DND-41 (cell line): ENCODE results near the gene SLC17A9.

Source experiments
- ATAC-seq: fragments of 200-7000 bp; cut with Tn5 transposase; 3 replicates; pipeline ENCODE4 v1.9.1; 2021; ENCODE audit warnings: low read depth; ENCODE audit not compliant: insufficient read depth
- DNase-seq: peaks from one replicate; pipeline ENCODE4 v3.0.0-alpha.2; 2020
- H2AFZ ChIP-seq: 2 replicates; pipeline ENCODE4 v1.6.0; 2012; ENCODE audit warnings: low read depth, low read length
- H3K27ac ChIP-seq: 2 replicates; pipeline ENCODE4 v1.5.1; 2012; ENCODE audit warnings: low read length, inconsistent platforms
- H3K27me3 ChIP-seq: fragments of 200-600 bp; sonication (generic); 2 replicates; pipeline ENCODE4 v1.6.0; 2012; ENCODE audit warnings: low read length, mild to moderate bottlenecking, inconsistent platforms; ENCODE audit not compliant: insufficient read depth, poor library complexity
- H3K36me3 ChIP-seq: 2 replicates; pipeline ENCODE4 v1.5.1; 2012; ENCODE audit warnings: low read length, inconsistent platforms; ENCODE audit not compliant: insufficient read depth
- H3K4me1 ChIP-seq: 2 replicates; pipeline ENCODE4 v1.5.1; 2012; ENCODE audit warnings: mild to moderate bottlenecking, low read length; ENCODE audit not compliant: insufficient read depth
- H3K4me2 ChIP-seq: 2 replicates; pipeline ENCODE4 v1.6.0; 2012; ENCODE audit warnings: mild to moderate bottlenecking, moderate library complexity, low read length, inconsistent platforms; ENCODE audit not compliant: insufficient read depth
- H3K4me3 ChIP-seq, 2 experiments: fragments of 200-600 bp in 1 of 2; shearing (Covaris generic) in 1 of 2; 2 replicates each; pipeline ENCODE4 v1.5.1; 2012 to 2016; ENCODE audit warnings: inconsistent platforms in 2 of 2, low read length in 2 of 2, mild to moderate bottlenecking in 2 of 2, low read depth in 1 of 2, moderate library complexity in 1 of 2
- H3K79me2 ChIP-seq: 2 replicates; pipeline ENCODE4 v1.6.0; 2012; ENCODE audit warnings: low read length, inconsistent platforms; ENCODE audit not compliant: insufficient read depth
- H3K9ac ChIP-seq: 2 replicates; pipeline ENCODE4 v1.6.0; 2012; ENCODE audit warnings: low read depth, mild to moderate bottlenecking, inconsistent platforms, low read length, moderate library complexity
- H3K9me3 ChIP-seq: 2 replicates; pipeline ENCODE4 v1.5.1; 2012; ENCODE audit warnings: low read length, moderate library complexity, mild to moderate bottlenecking, inconsistent platforms; ENCODE audit not compliant: insufficient read depth, severe bottlenecking
- H4K20me1 ChIP-seq: 2 replicates; pipeline ENCODE4 v1.6.0; 2012; ENCODE audit warnings: low read length; ENCODE audit not compliant: insufficient read depth
- CTCF ChIP-seq: IDR thresholded peaks from 2 replicates; pipeline ENCODE4 v1.5.1; 2012; ENCODE audit warnings: borderline replicate concordance, low read length, moderate library complexity, mild to moderate bottlenecking; ENCODE audit not compliant: poor library complexity, severe bottlenecking; ENCODE audit errors: extremely low read depth
- EZH2 ChIP-seq: IDR thresholded peaks from 3 replicates; pipeline ENCODE4 v1.6.1; 2012; ENCODE audit warnings: borderline replicate concordance, low read depth, mild to moderate bottlenecking, moderate library complexity, low read length, inconsistent platforms; ENCODE audit not compliant: severe bottlenecking

The SLC17A9 gene

GRCh38 chr20:63014710-63015109, 62.2 kb downstream of the SLC17A9 start:
- ATAC-seq: no peak
- Histone ChIP-seq H3K79me2 (peaks cover 80% of the 10 kb centered on the region), H4K20me1 (peaks cover 28% of the 10 kb centered on the region), H3K4me2 (no peak overlapping the region; the same call in 1 of the 2 replicates), H3K27me3 (no peaks in the 10 kb centered on the region), H3K4me1 (peaks cover 22% of the 10 kb centered on the region), H2AFZ (no peak overlapping the region), H3K27ac (peak overlapping the region; percentile 49; the same call in 1 of the 2 replicates), H3K4me3 (no peak overlapping the region), H3K9ac (no peak overlapping the region), H3K36me3 (peaks cover 50% of the 10 kb centered on the region), H3K9me3 (peaks cover 24% of the 10 kb centered on the region)
- TF ChIP-seq EZH2 (no peak), CTCF (no peak)
- DNase-seq: peak; percentile 27

DNA sequence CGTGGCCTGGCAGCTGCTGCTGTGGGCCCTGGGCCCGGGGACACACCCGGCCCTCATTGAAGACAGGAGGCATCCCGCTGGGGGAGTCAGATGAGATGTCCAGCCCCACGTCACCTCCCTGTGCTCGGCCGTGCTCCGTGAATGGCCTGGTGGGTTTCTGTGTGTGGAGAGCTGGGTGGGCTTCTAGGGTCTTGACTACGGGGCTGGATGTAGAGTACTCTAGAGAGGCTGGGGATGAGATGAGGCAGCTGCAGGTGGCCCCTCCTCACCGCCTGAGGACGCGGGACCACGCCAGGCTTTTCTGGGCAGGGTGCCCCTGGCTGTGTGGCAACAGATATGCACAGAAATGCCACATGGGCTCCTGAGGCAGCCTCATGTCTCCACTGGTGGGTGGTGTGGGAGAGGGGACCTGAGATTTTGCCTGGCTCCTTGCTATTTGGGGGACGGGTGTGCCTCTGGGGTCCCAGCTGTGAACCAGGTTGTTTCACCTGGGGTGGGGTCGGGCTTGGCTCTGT, 62.7 kb downstream of the SLC17A9 start:
- peak overlapping the region; percentile 39 for H3K27ac ChIP-seq
- no peak overlapping the region; the same call in 1 of the 2 replicates for H3K4me2 ChIP-seq
- no peak overlapping the region for H3K9ac ChIP-seq
- peaks cover 24% of the 10 kb centered on the region for H3K9me3 ChIP-seq
- H3K79me2 ChIP-seq: peaks cover 84% of the 10 kb centered on the region
- H3K36me3 ChIP-seq: peaks cover 50% of the 10 kb centered on the region
- H3K4me3 ChIP-seq: no peak overlapping the region
- no peaks in the 10 kb centered on the region for H3K27me3 ChIP-seq
- no peak overlapping the region for H2AFZ ChIP-seq
- TF ChIP-seq CTCF (no peak), EZH2 (no peak)
- peaks cover 29% of the 10 kb centered on the region for H4K20me1 ChIP-seq
- peaks cover 17% of the 10 kb centered on the region for H3K4me1 ChIP-seq
- no peak for ATAC-seq
- DNase-seq: no peak

- Histone ChIP-seq H3K9me3 (peaks cover 24% of the 10 kb centered on the region), H3K4me2 (no peak overlapping the region), H3K27me3 (no peaks in the 10 kb centered on the region), H4K20me1 (peaks cover 35% of the 10 kb centered on the region), H3K36me3 (peaks cover 52% of the 10 kb centered on the region), H3K79me2 (peaks cover 90% of the 10 kb centered on the region), H3K27ac (peak overlapping the region; percentile 39; the same call in 1 of the 2 replicates), H3K4me1 (peaks cover 16% of the 10 kb centered on the region), H3K9ac (no peak overlapping the region), H3K4me3 (no peak overlapping the region), H2AFZ (no peak overlapping the region)
- no peak for DNase-seq
- ATAC-seq: 0 out of 3 replicates have a peak, but pooled peaks have one; percentile 3
- TF ChIP-seq CTCF: no peak
- TF ChIP-seq EZH2: no peak
Observed at GRCh38 chr20:63015662-63016361, 63.3 kb downstream of the SLC17A9 start.
